ENCODE results near the gene FBXO2. TPM values are rescaled to one million over a fixed set of nuclear protein-coding genes. Genes with fewer than 3 reads are reported as not detected.
"Not testable (repeated sequence)": the region's sequence is repeated elsewhere in the genome, so short reads cannot be mapped to it uniquely, and the experiment has no call there.

The FBXO2 gene
- total RNA-seq, 2 experiments from 2014 or later, result 1.8 to 2.1 TPM

GRCh38 chr1:11648039-11648438, 6.2 kb downstream of the FBXO2 start:
- Mint-ChIP-seq H3K27me3 (peaks cover 14% of the 10 kb centered on the region), H3K27ac (no peak overlapping the region), H3K36me3 (ENCODE audit: low read depth) (no peaks in the 10 kb centered on the region), H3K4me3 (no peak overlapping the region), H3K4me1 (peaks cover 22% of the 10 kb centered on the region), H3K9me3 (no peaks in the 10 kb centered on the region)
- DNase-seq, result no peak
- ChIA-PET CTCF (interaction anchor here (1.6 to 4.7 kb wide), 3 partner anchors 14 to 610 kb away, joined by 5 to 55 read pairs (median 8); partner anchors contain the start of gene FBXO6), POLR2A (no interaction called here)

- POLR2A ChIA-PET, result no interaction called here
- no peak for DNase-seq
- no peaks in the 10 kb centered on the region for H3K9me3 Mint-ChIP-seq
- H3K4me1 Mint-ChIP-seq, result peaks cover 22% of the 10 kb centered on the region
- no peak overlapping the region for H3K4me3 Mint-ChIP-seq
- H3K36me3 Mint-ChIP-seq (ENCODE audit: low read depth), result no peaks in the 10 kb centered on the region
- H3K27ac Mint-ChIP-seq, result no peak overlapping the region
- CTCF ChIA-PET, result interaction anchor here (0.9 to 4.7 kb wide), 2 partner anchors 15 to 43 kb away, joined by 3 to 55 read pairs; partner anchors contain the start of gene FBXO6
- H3K27me3 Mint-ChIP-seq, result peaks cover 13% of the 10 kb centered on the region
Observed at GRCh38 chr1:11647333-11647732, 6.9 kb downstream of the FBXO2 start.

- CTCF ChIA-PET, result interaction anchor here (0.6 to 1.8 kb wide), 10 partner anchors 9 to 618 kb away, joined by 3 to 9 read pairs (median 6); partner anchors contain the start of genes FBXO6 and MAD2L2
- Mint-ChIP-seq H3K4me3 (no peak overlapping the region), H3K4me1 (peaks cover 21% of the 10 kb centered on the region), H3K27ac (no peak overlapping the region), H3K36me3 (ENCODE audit: low read depth) (no peaks in the 10 kb centered on the region), H3K9me3 (no peaks in the 10 kb centered on the region), H3K27me3 (peaks cover 8% of the 10 kb centered on the region)
- DNase-seq, result no peak
- POLR2A ChIA-PET, result no interaction called here
Observed at GRCh38 chr1:11646317-11646716, 7.9 kb downstream of the FBXO2 start.

- CTCF ChIA-PET, result interaction anchor here (0.5 to 1.8 kb wide), 11 partner anchors 8 to 617 kb away, joined by 3 to 9 read pairs (median 5); partner anchors contain the start of genes FBXO6 and MAD2L2
- POLR2A ChIA-PET, result no interaction called here
- no peaks in the 10 kb centered on the region for H3K36me3 Mint-ChIP-seq (ENCODE audit: low read depth)
- H3K27me3 Mint-ChIP-seq, result peaks cover 4% of the 10 kb centered on the region
- no peak overlapping the region for H3K4me3 Mint-ChIP-seq
- DNase-seq, result peak; percentile 87
- no peak overlapping the region for H3K27ac Mint-ChIP-seq
- no peaks in the 10 kb centered on the region for H3K9me3 Mint-ChIP-seq
- H3K4me1 Mint-ChIP-seq, result peaks cover 15% of the 10 kb centered on the region
Observed at GRCh38 chr1:11645670-11646265, 8.5 kb downstream of the FBXO2 start.

- ChIA-PET POLR2A (no interaction called here), CTCF (interaction anchor here (0.5 to 1.8 kb wide), 8 partner anchors 8 to 385 kb away, joined by 3 to 9 read pairs (median 5); partner anchors contain the start of gene FBXO6)
- Mint-ChIP-seq H3K27me3 (peaks cover 5% of the 10 kb centered on the region), H3K27ac (no peak overlapping the region), H3K9me3 (no peaks in the 10 kb centered on the region), H3K4me1 (peaks cover 12% of the 10 kb centered on the region), H3K4me3 (no peak overlapping the region), H3K36me3 (ENCODE audit: low read depth) (no peaks in the 10 kb centered on the region)
- DNase-seq, result no peak
Observed at GRCh38 chr1:11645270-11645669, 9.0 kb downstream of the FBXO2 start.

- H3K27ac Mint-ChIP-seq, result no peak overlapping the region
- H3K4me1 Mint-ChIP-seq, result peaks cover 2% of the 10 kb centered on the region
- no peaks in the 10 kb centered on the region for H3K36me3 Mint-ChIP-seq (ENCODE audit: low read depth)
- H3K9me3 Mint-ChIP-seq, result no peaks in the 10 kb centered on the region
- CTCF ChIA-PET, result interaction anchor here (1.2 to 3.0 kb wide), 5 partner anchors 20 to 606 kb away, joined by 4 to 15 read pairs (median 9); partner anchors contain the start of gene FBXO6
- no peak overlapping the region for H3K4me3 Mint-ChIP-seq
- peaks cover 2% of the 10 kb centered on the region for H3K27me3 Mint-ChIP-seq
- no peak for DNase-seq
- POLR2A ChIA-PET, result no interaction called here
Observed at GRCh38 chr1:11643782-11644181, 10.4 kb downstream of the FBXO2 start.

GRCh38 chr1:11642418-11643017, 11.7 kb downstream of the FBXO2 start:
- H3K36me3 Mint-ChIP-seq (ENCODE audit: low read depth); POLR2A ChIA-PET; H3K4me1 Mint-ChIP-seq; H3K9me3 Mint-ChIP-seq; H3K4me3 Mint-ChIP-seq; H3K27ac Mint-ChIP-seq; H3K27me3 Mint-ChIP-seq: not testable (repeated sequence)
- CTCF ChIA-PET, result interaction anchor here (0.6 to 3.0 kb wide), 13 partner anchors 10 to 606 kb away, joined by 3 to 18 read pairs (median 3); partner anchors contain the start of genes FBXO2 and FBXO6
- DNase-seq, result peak; percentile 79

- CTCF ChIA-PET, result interaction anchor here (0.6 to 3.0 kb wide), 14 partner anchors 9 to 608 kb away, joined by 3 to 18 read pairs (median 3); partner anchors contain the start of genes FBXO2 and FBXO6
- H3K4me1 Mint-ChIP-seq, result no peaks in the 10 kb centered on the region
- POLR2A ChIA-PET, result no interaction called here
- no peak for DNase-seq
- no peaks in the 10 kb centered on the region for H3K36me3 Mint-ChIP-seq (ENCODE audit: low read depth)
- H3K9me3 Mint-ChIP-seq, result no peaks in the 10 kb centered on the region
- H3K4me3 Mint-ChIP-seq, result no peak overlapping the region
- H3K27ac Mint-ChIP-seq, result no peak overlapping the region
- peaks cover 2% of the 10 kb centered on the region for H3K27me3 Mint-ChIP-seq
Observed at GRCh38 chr1:11641776-11642305, 12.4 kb downstream of the FBXO2 start.

- Mint-ChIP-seq H3K27me3 (peaks cover 2% of the 10 kb centered on the region), H3K4me1 (no peaks in the 10 kb centered on the region), H3K4me3 (no peak overlapping the region), H3K9me3 (no peaks in the 10 kb centered on the region), H3K27ac (no peak overlapping the region), H3K36me3 (ENCODE audit: low read depth) (no peaks in the 10 kb centered on the region)
- DNase-seq, result no peak
- ChIA-PET CTCF (interaction anchor here (1.1 to 3.0 kb wide), 4 partner anchors 8 to 607 kb away, joined by 3 to 18 read pairs (median 6); partner anchors contain the start of gene FBXO6), POLR2A (no interaction called here)
Observed at GRCh38 chr1:11640944-11641343, 13.3 kb downstream of the FBXO2 start.

- ChIA-PET POLR2A (no interaction called here), CTCF (interaction anchor here (2.7 kb wide), 1 partner anchor 603 kb away, joined by 18 read pairs; no protein-coding TSS in a partner anchor)
- no peak overlapping the region for H3K27ac Mint-ChIP-seq
- H3K4me1 Mint-ChIP-seq, result no peaks in the 10 kb centered on the region
- DNase-seq, result no peak
- no peaks in the 10 kb centered on the region for H3K9me3 Mint-ChIP-seq
- no peaks in the 10 kb centered on the region for H3K36me3 Mint-ChIP-seq (ENCODE audit: low read depth)
- no peak overlapping the region for H3K4me3 Mint-ChIP-seq
- peaks cover 2% of the 10 kb centered on the region for H3K27me3 Mint-ChIP-seq
Observed at GRCh38 chr1:11640101-11640500, 14.1 kb downstream of the FBXO2 start.

- no peaks in the 10 kb centered on the region for H3K4me1 Mint-ChIP-seq
- H3K27me3 Mint-ChIP-seq, result peaks cover 2% of the 10 kb centered on the region
- no peaks in the 10 kb centered on the region for H3K9me3 Mint-ChIP-seq
- ChIA-PET CTCF (interaction anchor here (0.5 kb wide), 1 partner anchor 376 kb away, joined by 3 read pairs; no protein-coding TSS in a partner anchor), POLR2A (no interaction called here)
- DNase-seq, result no peak
- no peak overlapping the region for H3K27ac Mint-ChIP-seq
- no peak overlapping the region for H3K4me3 Mint-ChIP-seq
- no peaks in the 10 kb centered on the region for H3K36me3 Mint-ChIP-seq (ENCODE audit: low read depth)
Observed at GRCh38 chr1:11639372-11639771, 14.9 kb downstream of the FBXO2 start.

GRCh38 chr1:11638121-11638520, 16.1 kb downstream of the FBXO2 start:
- peaks cover 2% of the 10 kb centered on the region for H3K27me3 Mint-ChIP-seq
- no peaks in the 10 kb centered on the region for H3K9me3 Mint-ChIP-seq
- H3K27ac Mint-ChIP-seq, result no peak overlapping the region
- no peaks in the 10 kb centered on the region for H3K4me1 Mint-ChIP-seq
- no peak overlapping the region for H3K4me3 Mint-ChIP-seq
- no peaks in the 10 kb centered on the region for H3K36me3 Mint-ChIP-seq (ENCODE audit: low read depth)
- ChIA-PET POLR2A (no interaction called here), CTCF (interaction anchor here (0.7 to 4.8 kb wide), 3 partner anchors 8 to 600 kb away, joined by 3 to 17 read pairs (median 3); no protein-coding TSS in a partner anchor)
- no peak for DNase-seq
